Pancreas (tissue), 10 donors: ENCODE results near the gene GPA33. TPM values are rescaled to one million over a fixed set of nuclear protein-coding genes. Genes with fewer than 3 reads are reported as not detected.

Experiments used
- ATAC-seq, 4 donors: fragments of 200-7000 bp; cut with Tn5 transposase; one replicate each; pipeline versions ENCODE4 v1.8.0 to v1.9.1; 2020; ENCODE audit warnings: mild to moderate bottlenecking in 4 of 4, moderate library complexity in 4 of 4
- DNase-seq, 6 donors: peaks; one replicate each; pipeline ENCODE4 v3.0.0-alpha.2; 2020
- FAIRE-seq: peaks from 2 replicates; lab custom pipeline; 2012; peaks lifted over from hg19 to GRCh38; lab: Jason Lieb, UNC
- H3K27ac ChIP-seq, 4 donors: fragments of 200-600 bp; sonication (generic); 1 replicate in 3 of 4; 2 replicates in 1 of 4; pipeline versions ENCODE4 v1.5.0 to v1.8.0; 2020
- H3K27me3 ChIP-seq, 4 donors: fragments of 200-600 bp; one replicate each; pipeline ENCODE4 v1.8.0; 2021
- H3K36me3 ChIP-seq, 3 donors: fragments of 200-600 bp; sonication (generic) in 1 of 3; one replicate each; pipeline versions ENCODE4 v1.5.0 to v1.8.0; 2020 to 2021
- H3K4me1 ChIP-seq, 3 donors: fragments of 200-600 bp; one replicate each; pipeline ENCODE4 v1.8.0; 2021
- H3K4me3 ChIP-seq, 4 donors: fragments of 200-600 bp; sonication (generic) in 2 of 4; one replicate each; pipeline versions ENCODE4 v1.5.0 to v1.8.0; 2020 to 2021
- H3K9me3 ChIP-seq, 4 donors: fragments of 200-600 bp; one replicate each; pipeline ENCODE4 v1.8.0; 2021
- CTCF ChIP-seq, 4 donors: fragments of 200-600 bp; sonication (generic) in 3 of 4; IDR thresholded peaks; one replicate each; pipeline versions ENCODE4 v1.5.0 to v1.8.0; 2021; ENCODE audit warnings: antibody characterized with exemption in 4 of 4
- WGBS, 2 donors: extraction: QIAGEN DNeasy Blood & Tissue Kit; methylation state at CpG; one replicate each; pipeline ENCODE4 v1.1.7; 2013; 5-methylcytosine and 5-hydroxymethylcytosine counted together
- intact Hi-C, 3 donors: fragments of 100-400 bp; cut with DNase I; formaldehyde crosslinking; loops; one replicate each; pipeline versions ENCODE4 v1.11.1 to v1.14.2; 2022
- polyA plus RNA-seq, 2 donors: library from polyadenylated mRNA; stranded (reverse); fragments of 200-250 nt; gene quantifications; one replicate each; pipeline ENCODE4 v1.2.3, GENCODE V29; 2013
- total RNA-seq, 6 donors: library from RNA; stranded (reverse); fragmentation: NEBNext Ultra II Directional in 4 of 6; extraction: Animal tissue kit (Norgen Biotek cat#: 25700) in 4 of 6; gene quantifications; one replicate each; pipeline versions ENCODE4 v1.2.1 to v1.2.4, GENCODE V29; 2021 to 2023
- donor health status: healthy with polysubstance abuse.
- donor health status: DM: no; HTN: no; CAD: no; lungs with moderate emphysema.
- donor health status: DM: no; HTN: no; CAD: no.
- donor health status: control.
- donor health status: control.
- donor health status: Bipolar disorder and iron deficiency.
- donor health status: DM: yes; HTN: yes; CAD: no.
- donor health status: DM: no; HTN: no; CAD: no.
- donor health status: DM: no; HTN: no; CAD: no.
- donor health status: DM: yes; HTN: yes; CAD: no.

Gene GPA33
- total and polyA plus RNA-seq, 8 donors: 0.11 to 0.22 (median 0.16) TPM; not detected in 5

DNA sequence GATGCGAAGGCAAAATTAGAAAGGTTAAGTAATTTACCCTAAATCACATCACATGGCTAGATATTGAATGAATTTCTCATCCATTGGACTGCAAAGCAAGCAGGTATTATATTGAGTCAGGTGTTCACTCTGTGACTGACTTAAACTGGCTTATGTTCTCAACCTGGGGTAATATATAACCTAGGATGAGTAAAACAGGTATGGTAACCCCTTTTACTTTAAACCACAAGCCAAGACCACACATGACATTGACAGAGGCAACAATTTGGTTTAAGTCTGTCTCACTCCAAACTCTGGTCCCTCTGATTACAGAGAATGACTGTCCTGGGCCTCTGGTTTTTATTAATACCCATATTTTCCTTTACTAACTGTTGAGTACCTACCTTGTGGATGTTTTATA lies 67.8 kb downstream of the GPA33 start:
- Histone ChIP-seq H3K9me3 (no peaks in the 10 kb centered on the region), H3K4me3 (no peak overlapping the region), H3K27me3 (peaks cover 0 to 3% (median 0%) of the 10 kb centered on the region in 4 donors), H3K27ac (no peak overlapping the region), H3K4me1 (no peaks in the 10 kb centered on the region), H3K36me3 (no peaks in the 10 kb centered on the region)
- no peak for TF ChIP-seq CTCF (IDR thresholded peaks at IDR 0.05)
- intact Hi-C loops: no loop called here
- no peak for ATAC-seq
- DNase-seq: no peak
- 89 to 95% methylated on average over 1 of the region's 1 CpG for WGBS, 2 donors
- no peak for FAIRE-seq

DNA sequence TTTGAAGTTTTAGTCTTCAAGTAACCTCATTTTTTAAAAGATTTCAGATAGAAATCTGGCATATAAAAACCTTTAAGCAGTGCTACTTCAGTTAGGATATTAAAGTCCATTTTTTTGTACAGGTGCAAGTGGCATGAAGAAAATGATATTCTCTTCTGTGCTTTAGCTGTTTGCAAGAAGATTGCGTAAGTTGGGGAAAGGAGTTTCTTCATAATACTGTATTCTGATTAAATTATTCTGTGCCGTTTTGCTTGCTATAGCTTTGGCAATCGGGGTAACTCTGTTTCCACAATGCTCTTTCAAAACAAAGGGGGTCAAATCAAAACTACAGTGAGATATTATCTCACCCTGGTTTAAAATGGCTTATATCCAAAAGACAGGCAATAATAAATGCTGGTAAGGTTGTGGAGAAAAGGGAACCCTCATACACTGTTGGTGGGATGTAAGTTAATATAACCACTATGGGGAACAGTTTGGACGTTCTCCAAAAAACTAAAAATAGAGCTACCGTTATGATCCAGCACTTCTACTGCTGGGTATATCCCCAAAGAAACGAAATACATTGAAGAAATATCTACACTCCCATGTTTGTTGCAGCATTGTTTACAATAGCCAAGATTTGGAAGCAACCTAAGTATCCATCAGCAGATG lies 74.0 kb downstream of the GPA33 start:
- WGBS, 2 donors: 60 to 64% methylated on average over 6 of the region's 6 CpGs
- H3K27ac ChIP-seq: no peak overlapping the region
- H3K27me3 ChIP-seq: no peaks in the 10 kb centered on the region
- TF ChIP-seq CTCF (IDR thresholded peaks at IDR 0.05): no peak
- H3K36me3 ChIP-seq: no peaks in the 10 kb centered on the region
- intact Hi-C loops: no loop called here
- FAIRE-seq (no peak), ATAC-seq (no peak), DNase-seq (no peak)
- no peaks in the 10 kb centered on the region for H3K9me3 ChIP-seq
- no peaks in the 10 kb centered on the region for H3K4me1 ChIP-seq
- no peak overlapping the region for H3K4me3 ChIP-seq

DNA sequence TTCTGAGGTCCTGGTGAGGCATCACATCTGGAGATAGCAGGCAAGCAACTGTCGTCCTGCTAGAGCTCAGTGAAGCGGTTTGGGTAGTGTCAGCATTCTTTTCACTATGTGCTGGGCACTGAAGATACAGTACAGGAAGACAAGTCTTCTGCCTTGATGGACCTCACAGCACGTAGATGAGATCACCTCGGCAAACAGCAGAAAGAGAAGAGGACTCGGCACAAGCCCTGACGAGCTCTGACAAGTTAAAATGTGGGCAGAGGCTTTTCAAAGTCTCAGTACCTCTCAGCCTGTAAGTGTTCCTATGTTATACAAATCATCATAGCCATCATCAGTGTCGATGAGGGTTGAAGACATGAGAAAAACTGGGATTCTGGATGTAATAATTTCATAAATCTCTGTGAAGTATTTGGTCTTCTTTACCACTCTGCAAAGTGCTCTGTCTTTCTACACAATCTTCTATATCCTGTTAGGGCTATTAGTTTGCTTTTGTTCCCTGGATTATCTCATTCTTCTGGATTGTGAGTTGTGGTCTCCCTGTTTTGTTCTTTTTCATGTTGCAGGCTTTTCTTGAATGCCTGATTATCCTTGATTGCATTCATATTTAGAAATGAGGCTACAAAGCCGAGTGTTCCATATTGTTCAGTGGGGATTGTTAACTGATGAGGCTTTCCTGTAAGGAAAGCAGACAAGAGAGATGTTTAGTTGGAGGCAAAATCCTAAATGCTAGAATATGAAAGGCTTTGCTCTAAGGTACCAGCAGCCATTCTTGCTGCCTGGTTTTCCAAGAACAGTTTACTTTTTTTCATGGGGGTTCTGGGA lies 76.9 kb downstream of the GPA33 start:
- peaks cover 0 to 3% (median 0%) of the 10 kb centered on the region in 4 donors for H3K9me3 ChIP-seq
- H3K4me3 ChIP-seq: no peak overlapping the region
- H3K36me3 ChIP-seq: no peaks in the 10 kb centered on the region
- TF ChIP-seq CTCF (IDR thresholded peaks at IDR 0.05): no peak
- whole genome bisulfite sequencing, 2 donors: 58 to 69% methylated on average over 8 of the region's 8 CpGs
- no peak for FAIRE-seq
- ATAC-seq: no peak
- H3K27me3 ChIP-seq: peaks cover 0 to 4% (median 0%) of the 10 kb centered on the region in 4 donors
- intact Hi-C loops: no loop called here
- no peaks in the 10 kb centered on the region for H3K4me1 ChIP-seq
- DNase-seq: no peak
- no peak overlapping the region for H3K27ac ChIP-seq

- intact Hi-C loops: no loop called here
- no peaks in the 10 kb centered on the region for H3K4me1 ChIP-seq
- no peak overlapping the region for H3K4me3 ChIP-seq
- DNase-seq: no peak
- peaks cover 0 to 4% (median 0%) of the 10 kb centered on the region in 4 donors for H3K27me3 ChIP-seq
- ATAC-seq: no peak
- no peak for FAIRE-seq
- WGBS, 2 donors: 47 to 48% methylated on average over 2 of the region's 2 CpGs
- TF ChIP-seq CTCF (IDR thresholded peaks at IDR 0.05): no peak
- peaks cover 0 to 3% (median 0%) of the 10 kb centered on the region in 4 donors for H3K9me3 ChIP-seq
- H3K27ac ChIP-seq: no peak overlapping the region
- no peaks in the 10 kb centered on the region for H3K36me3 ChIP-seq
These were observed 77.6 kb downstream of the GPA33 start for GRCh38 chr1:167012570-167012969.
